HepG2 (cell line): ENCODE measurements around the gene FSCN2. TPM values are rescaled to one million over a fixed set of nuclear protein-coding genes. Genes with fewer than 3 reads are reported as not detected.

Experiments used
- PHF21A ChIP-seq: sonication (generic); formaldehyde crosslinking; IDR thresholded peaks from 2 replicates; pipeline ENCODE4 v1.5.0; 2020; ENCODE audit warnings: mild to moderate bottlenecking, missing genetic modification reagents
- polyA plus RNA-seq, 8 experiments: library from polyadenylated mRNA; depleted of rRNA in 3 of 8; stranded (reverse) in 7 of 8; unstranded in 1 of 8; fragments of >200 nt; fragmentation: Illumina TruSeq in 4 of 8; extraction: Trizol in 4 of 8; gene quantifications; 2 replicates each; pipeline versions ENCODE4 v1.2.1 to v1.2.3, GENCODE V29; 2011 to 2016; ENCODE audit warnings: low read depth in 4 of 8, missing spikeins in 1 of 8, mixed read lengths in 1 of 8; ENCODE audit not compliant: insufficient read depth in 1 of 8
- total RNA-seq, 5 experiments: library from RNA; depleted of rRNA; stranded (reverse); fragments of >200 nt; fragmentation: Illumina TruSeq; extraction: Trizol; gene quantifications; 2 replicates each; pipeline ENCODE4 v1.2.3, GENCODE V29; 2016; ENCODE audit warnings: low read depth in 1 of 5
- TF ChIP-seq, protein P1 (sequence below): sonication (generic); formaldehyde crosslinking; IDR thresholded peaks from 2 replicates; pipeline ENCODE4 v1.4.0; 2020; ENCODE audit warnings: missing genetic modification reagents
- TF ChIP-seq, protein P2 (sequence below), 2 experiments: IDR thresholded peaks; 2 replicates each; pipeline ENCODE4 v1.6.1; 2011 to 2012; ENCODE audit warnings: low read length in 2 of 2, borderline replicate concordance in 1 of 2, low read depth in 1 of 2, mild to moderate bottlenecking in 1 of 2, moderate library complexity in 1 of 2
- TF ChIP-seq, protein P3 (sequence below): sonication (generic); formaldehyde crosslinking; conservative IDR thresholded peaks from 2 replicates; pipeline ENCODE4 v1.8.0; 2022; ENCODE audit warnings: low read depth, missing genetic modification reagents

The FSCN2 gene
- total and polyA plus RNA-seq, 2 of the 13 experiments (the other 11 are each of a cell fraction or from before 2014, with no cell fraction given): 0.09 TPM; not detected in 1

DNA sequence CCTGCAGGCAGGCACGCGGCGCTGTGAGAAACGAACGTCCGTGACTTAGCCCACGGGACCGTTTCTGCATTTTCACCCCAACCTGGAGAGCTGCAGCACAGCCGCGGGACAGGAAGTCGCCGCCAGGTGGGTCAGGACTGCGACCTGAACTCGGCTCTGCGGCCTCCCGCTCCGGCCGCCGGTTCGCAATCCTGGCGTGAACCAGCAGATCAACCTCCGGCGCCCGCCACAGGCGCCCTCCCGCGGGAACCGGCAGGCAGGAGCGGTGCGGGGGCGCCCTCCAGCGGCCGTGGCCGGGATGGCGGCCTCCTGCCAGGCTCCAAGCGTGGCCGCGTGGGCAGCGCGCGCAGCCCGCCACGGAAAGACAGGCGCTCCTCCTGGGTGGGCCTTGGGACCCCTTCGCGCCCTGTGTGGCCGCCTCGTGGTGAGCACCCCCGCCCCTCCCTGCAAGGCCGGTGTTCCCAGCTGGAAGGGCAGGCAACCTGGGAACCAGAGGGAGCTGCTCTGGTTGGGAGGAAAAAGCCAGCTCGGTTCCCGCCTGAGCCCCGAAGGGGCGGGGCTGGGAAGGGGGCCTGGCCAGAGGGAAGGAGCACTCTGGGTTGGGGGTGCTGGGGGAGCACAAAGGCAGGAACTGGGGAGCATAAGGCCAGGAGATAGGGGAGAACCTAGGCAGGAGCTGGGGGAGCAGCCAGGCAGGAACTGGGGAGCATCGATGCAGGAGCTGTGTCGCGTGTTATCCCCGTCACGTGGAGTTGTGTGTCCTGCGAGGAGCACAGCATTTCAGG is 43.8 kb upstream of the FSCN2 start (continued):
- TF ChIP-seq, protein P1, sequence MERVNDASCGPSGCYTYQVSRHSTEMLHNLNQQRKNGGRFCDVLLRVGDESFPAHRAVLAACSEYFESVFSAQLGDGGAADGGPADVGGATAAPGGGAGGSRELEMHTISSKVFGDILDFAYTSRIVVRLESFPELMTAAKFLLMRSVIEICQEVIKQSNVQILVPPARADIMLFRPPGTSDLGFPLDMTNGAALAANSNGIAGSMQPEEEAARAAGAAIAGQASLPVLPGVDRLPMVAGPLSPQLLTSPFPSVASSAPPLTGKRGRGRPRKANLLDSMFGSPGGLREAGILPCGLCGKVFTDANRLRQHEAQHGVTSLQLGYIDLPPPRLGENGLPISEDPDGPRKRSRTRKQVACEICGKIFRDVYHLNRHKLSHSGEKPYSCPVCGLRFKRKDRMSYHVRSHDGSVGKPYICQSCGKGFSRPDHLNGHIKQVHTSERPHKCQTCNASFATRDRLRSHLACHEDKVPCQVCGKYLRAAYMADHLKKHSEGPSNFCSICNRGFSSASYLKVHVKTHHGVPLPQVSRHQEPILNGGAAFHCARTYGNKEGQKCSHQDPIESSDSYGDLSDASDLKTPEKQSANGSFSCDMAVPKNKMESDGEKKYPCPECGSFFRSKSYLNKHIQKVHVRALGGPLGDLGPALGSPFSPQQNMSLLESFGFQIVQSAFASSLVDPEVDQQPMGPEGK: no peak; the same call in 1 of the 2 replicates
- peak; percentile 74; the same call in 1 of the 2 replicates for TF ChIP-seq PHF21A
- TF ChIP-seq, protein P2, sequence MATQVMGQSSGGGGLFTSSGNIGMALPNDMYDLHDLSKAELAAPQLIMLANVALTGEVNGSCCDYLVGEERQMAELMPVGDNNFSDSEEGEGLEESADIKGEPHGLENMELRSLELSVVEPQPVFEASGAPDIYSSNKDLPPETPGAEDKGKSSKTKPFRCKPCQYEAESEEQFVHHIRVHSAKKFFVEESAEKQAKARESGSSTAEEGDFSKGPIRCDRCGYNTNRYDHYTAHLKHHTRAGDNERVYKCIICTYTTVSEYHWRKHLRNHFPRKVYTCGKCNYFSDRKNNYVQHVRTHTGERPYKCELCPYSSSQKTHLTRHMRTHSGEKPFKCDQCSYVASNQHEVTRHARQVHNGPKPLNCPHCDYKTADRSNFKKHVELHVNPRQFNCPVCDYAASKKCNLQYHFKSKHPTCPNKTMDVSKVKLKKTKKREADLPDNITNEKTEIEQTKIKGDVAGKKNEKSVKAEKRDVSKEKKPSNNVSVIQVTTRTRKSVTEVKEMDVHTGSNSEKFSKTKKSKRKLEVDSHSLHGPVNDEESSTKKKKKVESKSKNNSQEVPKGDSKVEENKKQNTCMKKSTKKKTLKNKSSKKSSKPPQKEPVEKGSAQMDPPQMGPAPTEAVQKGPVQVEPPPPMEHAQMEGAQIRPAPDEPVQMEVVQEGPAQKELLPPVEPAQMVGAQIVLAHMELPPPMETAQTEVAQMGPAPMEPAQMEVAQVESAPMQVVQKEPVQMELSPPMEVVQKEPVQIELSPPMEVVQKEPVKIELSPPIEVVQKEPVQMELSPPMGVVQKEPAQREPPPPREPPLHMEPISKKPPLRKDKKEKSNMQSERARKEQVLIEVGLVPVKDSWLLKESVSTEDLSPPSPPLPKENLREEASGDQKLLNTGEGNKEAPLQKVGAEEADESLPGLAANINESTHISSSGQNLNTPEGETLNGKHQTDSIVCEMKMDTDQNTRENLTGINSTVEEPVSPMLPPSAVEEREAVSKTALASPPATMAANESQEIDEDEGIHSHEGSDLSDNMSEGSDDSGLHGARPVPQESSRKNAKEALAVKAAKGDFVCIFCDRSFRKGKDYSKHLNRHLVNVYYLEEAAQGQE (IDR thresholded peaks at IDR 0.05; ENCODE audit: borderline replicate concordance in 1 of 2, low read depth in 1 of 2, low read length in 2 of 2): no peak
- TF ChIP-seq, protein P3, sequence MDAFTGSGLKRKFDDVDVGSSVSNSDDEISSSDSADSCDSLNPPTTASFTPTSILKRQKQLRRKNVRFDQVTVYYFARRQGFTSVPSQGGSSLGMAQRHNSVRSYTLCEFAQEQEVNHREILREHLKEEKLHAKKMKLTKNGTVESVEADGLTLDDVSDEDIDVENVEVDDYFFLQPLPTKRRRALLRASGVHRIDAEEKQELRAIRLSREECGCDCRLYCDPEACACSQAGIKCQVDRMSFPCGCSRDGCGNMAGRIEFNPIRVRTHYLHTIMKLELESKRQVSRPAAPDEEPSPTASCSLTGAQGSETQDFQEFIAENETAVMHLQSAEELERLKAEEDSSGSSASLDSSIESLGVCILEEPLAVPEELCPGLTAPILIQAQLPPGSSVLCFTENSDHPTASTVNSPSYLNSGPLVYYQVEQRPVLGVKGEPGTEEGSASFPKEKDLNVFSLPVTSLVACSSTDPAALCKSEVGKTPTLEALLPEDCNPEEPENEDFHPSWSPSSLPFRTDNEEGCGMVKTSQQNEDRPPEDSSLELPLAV (CRISPR knock-in tag): no peak
